H1 (cell line): ENCODE data around the gene DDC. TPM values are rescaled to one million over a fixed set of nuclear protein-coding genes. Genes with fewer than 3 reads are reported as not detected.
"Not testable (repeated sequence)": the region's sequence is repeated elsewhere in the genome, so short reads cannot be mapped to it uniquely, and the experiment has no call there.

Source experiments
- CTCF ChIA-PET: fragments of 300-600 bp; sonication (Branson Sonifier 250); formaldehyde crosslinking; loops from one replicate; lab custom pipeline; 2021; ENCODE audit not compliant: partially characterized antibody; lab: Charles Lee
- POLR2A ChIA-PET: fragments of 300-600 bp; sonication (Branson Sonifier 250); formaldehyde crosslinking; loops from one replicate; lab custom pipeline; 2021; ENCODE audit warnings: inconsistent platforms; ENCODE audit not compliant: partially characterized antibody; lab: Charles Lee
- DNase-seq, 2 experiments: peaks; one replicate each; pipeline versions ENCODE4 v3.0.0 to v3.0.0-alpha.2; 2010 to 2022; ENCODE audit warnings: low spot score in 2 of 2, low read depth in 1 of 2, mixed read lengths in 1 of 2
- FAIRE-seq: peaks from 2 replicates; lab custom pipeline; 2011; peaks lifted over from hg19 to GRCh38; lab: Jason Lieb, UNC
- H2AFZ ChIP-seq: 2 replicates; pipeline ENCODE4 v1.8.1; 2012; ENCODE audit warnings: low read length, inconsistent platforms
- H2AK5ac ChIP-seq: 2 replicates; pipeline ENCODE4 v1.6.1; 2013; ENCODE audit warnings: low read depth, low read length
- H2BK120ac ChIP-seq: replicated peaks from 2 replicates; pipeline ENCODE3; 2013; ENCODE audit warnings: low read depth, low read length, inconsistent platforms
- H2BK12ac ChIP-seq: 2 replicates; pipeline ENCODE4 v1.6.1; 2013; ENCODE audit warnings: low read depth, low read length
- H2BK15ac ChIP-seq: 2 replicates; pipeline ENCODE4 v1.6.1; 2013; ENCODE audit warnings: low read length
- H2BK20ac ChIP-seq: 2 replicates; pipeline ENCODE4 v1.6.1; 2013; ENCODE audit warnings: low read length
- H2BK5ac ChIP-seq: 2 replicates; pipeline ENCODE4 v1.6.1; 2013; ENCODE audit warnings: low read depth, low read length
- H3K14ac ChIP-seq: 2 replicates; pipeline ENCODE4 v1.6.1; 2013; ENCODE audit warnings: inconsistent platforms; ENCODE audit not compliant: insufficient read length
- H3K18ac ChIP-seq: 2 replicates; pipeline ENCODE4 v1.6.1; 2013; ENCODE audit warnings: low read length; ENCODE audit errors: extremely low read depth
- H3K23ac ChIP-seq: 2 replicates; pipeline ENCODE4 v1.6.1; 2013; ENCODE audit warnings: inconsistent platforms; ENCODE audit not compliant: insufficient read length
- H3K23me2 ChIP-seq: 2 replicates; pipeline ENCODE4 v1.6.1; 2013; ENCODE audit warnings: low read depth, low read length
- H3K27ac ChIP-seq: 2 replicates; pipeline ENCODE4 v1.6.1; 2011; ENCODE audit warnings: low read depth, low read length, inconsistent platforms
- H3K27me3 ChIP-seq, 4 experiments: replicated peaks in 1 of 4; 1 replicate in 1 of 4; 2 replicates in 3 of 4; pipeline versions ENCODE4 v1.6.1 to v1.8.1; 2011 to 2013; ENCODE audit warnings: low read length in 3 of 4, mild to moderate bottlenecking in 3 of 4, inconsistent platforms in 2 of 4, mixed read lengths in 2 of 4, moderate library complexity in 1 of 4; ENCODE audit not compliant: control insufficient read depth in 3 of 4, insufficient read depth in 3 of 4; ENCODE audit errors: extremely low read depth in 1 of 4
- H3K36me3 ChIP-seq, 4 experiments: 2 replicates each; pipeline versions ENCODE4 v1.6.1 to v1.8.1; 2011 to 2013; ENCODE audit warnings: mild to moderate bottlenecking in 4 of 4, low read length in 3 of 4, moderate library complexity in 2 of 4, control low read depth in 1 of 4, inconsistent platforms in 1 of 4; ENCODE audit not compliant: insufficient read depth in 4 of 4, control insufficient read depth in 2 of 4
- H3K4ac ChIP-seq: replicated peaks from 2 replicates; pipeline ENCODE3; 2013; ENCODE audit warnings: low read length, low read depth, mixed read lengths, inconsistent platforms; ENCODE audit not compliant: insufficient read length
- H3K4me1 ChIP-seq, 4 experiments: replicated peaks in 1 of 4; 1 replicate in 1 of 4; 2 replicates in 3 of 4; pipeline versions ENCODE4 v1.6.1 to v1.8.1; 2011 to 2013; ENCODE audit warnings: low read length in 3 of 4, inconsistent platforms in 2 of 4, mixed read lengths in 1 of 4; ENCODE audit not compliant: insufficient read depth in 4 of 4, control insufficient read depth in 3 of 4
- H3K4me2 ChIP-seq, 2 experiments: 2 replicates each; pipeline versions ENCODE4 v1.6.1 to v1.8.1; 2011 to 2013; ENCODE audit warnings: low read depth in 2 of 2, low read length in 2 of 2, control low read depth in 1 of 2, inconsistent platforms in 1 of 2, mild to moderate bottlenecking in 1 of 2; ENCODE audit not compliant: insufficient read depth in 1 of 2
- H3K4me3 ChIP-seq, 4 experiments: fragments of 200-600, 300-600 bp in 1 of 4; sonication (generic), shearing (Covaris generic), sonication (Bioruptor Twin) in 1 of 4; 2 replicates each; pipeline versions ENCODE4 v1.5.1 to v1.8.1; 2011 to 2016; ENCODE audit warnings: low read length in 4 of 4, low read depth in 3 of 4, control low read depth in 2 of 4, inconsistent platforms in 2 of 4, mild to moderate bottlenecking in 2 of 4, mixed read lengths in 1 of 4, moderate library complexity in 1 of 4; ENCODE audit not compliant: insufficient read depth in 2 of 4; ENCODE audit errors: extremely low read depth in 1 of 4
- H3K56ac ChIP-seq: replicated peaks from 2 replicates; pipeline ENCODE3; 2013; ENCODE audit warnings: low read depth, mild to moderate bottlenecking, mixed read lengths, low read length, inconsistent platforms; ENCODE audit not compliant: insufficient read length
- H3K79me1 ChIP-seq: 2 replicates; pipeline ENCODE4 v1.6.1; 2013; ENCODE audit warnings: low read depth, low read length, control low read depth
- H3K79me2 ChIP-seq, 2 experiments: 2 replicates each; pipeline versions ENCODE4 v1.6.1 to v1.8.1; 2012 to 2013; ENCODE audit warnings: low read length in 2 of 2, mild to moderate bottlenecking in 2 of 2, inconsistent platforms in 1 of 2; ENCODE audit not compliant: insufficient read depth in 2 of 2, control insufficient read depth in 1 of 2
- H3K9ac ChIP-seq, 4 experiments: replicated peaks in 1 of 4; 1 replicate in 1 of 4; 2 replicates in 3 of 4; pipeline versions ENCODE4 v1.6.1 to v1.8.1; 2011 to 2013; ENCODE audit warnings: low read depth in 3 of 4, low read length in 3 of 4, control low read depth in 2 of 4, mild to moderate bottlenecking in 2 of 4, moderate library complexity in 2 of 4, inconsistent platforms in 1 of 4; ENCODE audit errors: extremely low read depth in 1 of 4
- H3K9me3 ChIP-seq, 2 experiments: 2 replicates each; pipeline versions ENCODE4 v1.6.1 to v1.8.1; 2012 to 2013; ENCODE audit warnings: mild to moderate bottlenecking in 2 of 2, moderate library complexity in 2 of 2, control low read depth in 1 of 2, inconsistent platforms in 1 of 2, low read depth in 1 of 2, low read length in 1 of 2, mixed read lengths in 1 of 2; ENCODE audit not compliant: insufficient read depth in 2 of 2
- H4K20me1 ChIP-seq, 2 experiments: replicated peaks in 1 of 2; 2 replicates each; pipeline versions ENCODE3 to v1.8.1; 2011 to 2013; ENCODE audit warnings: inconsistent platforms in 2 of 2, low read length in 2 of 2, mild to moderate bottlenecking in 1 of 2; ENCODE audit not compliant: insufficient read depth in 2 of 2, control insufficient read depth in 1 of 2
- H4K5ac ChIP-seq: 2 replicates; pipeline ENCODE4 v1.6.1; 2013; ENCODE audit warnings: low read length, low read depth, mixed read lengths, inconsistent platforms; ENCODE audit not compliant: insufficient read length
- H4K8ac ChIP-seq: 2 replicates; pipeline ENCODE4 v1.8.0; 2013; ENCODE audit warnings: mild to moderate bottlenecking, moderate library complexity, low read length, inconsistent platforms; ENCODE audit not compliant: insufficient read depth; ENCODE audit errors: extremely low read depth
- H4K91ac ChIP-seq: replicated peaks from 2 replicates; pipeline ENCODE3; 2013; ENCODE audit warnings: low read length, mixed read lengths, inconsistent platforms; ENCODE audit not compliant: insufficient read length
- WGBS, 2 experiments: shearing (Covaris generic) in 1 of 2; methylation state at CpG; one replicate each; pipeline versions ENCODE4 v1.1.6 to v1.1.7; 2013 to 2015; ENCODE audit warnings: low lambda C conversion rate in 2 of 2, mixed read lengths in 2 of 2, inconsistent platforms in 1 of 2, low coverage in 1 of 2, missing lambda C conversion rate in 1 of 2; ENCODE audit not compliant: insufficient replicate concordance in 2 of 2, insufficient coverage in 1 of 2, insufficient read length in 1 of 2; ENCODE audit errors: extremely low coverage in 1 of 2, missing lambda C conversion rate in 1 of 2; 5-methylcytosine and 5-hydroxymethylcytosine counted together
- polyA plus RNA-seq, 7 experiments: library from polyadenylated mRNA; depleted of rRNA in 3 of 7; stranded (reverse) in 5 of 7; unstranded in 2 of 7; fragments of >200 nt in 5 of 7; fragments of 200-250 nt in 2 of 7; gene quantifications; 1 replicate in 5 of 7; 2 replicates in 1 of 7; 4 replicates in 1 of 7; pipeline versions ENCODE4 v1.2.1 to v1.2.3, GENCODE V29; 2011 to 2013; ENCODE audit warnings: missing spikeins in 2 of 7, mixed read lengths in 2 of 7
- total RNA-seq: library from RNA; stranded (reverse); fragmentation: NEBNext Ultra II Directional; extraction: Animal tissue kit (Norgen Biotek cat#: 25700); gene quantifications from 2 replicates; pipeline ENCODE4 v1.2.1, GENCODE V29; 2021

Gene DDC
- total and polyA plus RNA-seq, 2 of the 8 experiments (the other 6 are each of a cell fraction or from before 2014, with no cell fraction given): 0.05 TPM; not detected in 1

GRCh38 chr7:50582271-50582670 is 17.1 kb upstream of the DDC start:
- WGBS, 2 experiments: 94% methylated on average over 4 of the region's 4 CpGs; no CpG with 5 or more reads in 1 of the 2 experiments
- H3K27me3 ChIP-seq, H3K4ac ChIP-seq, H2BK5ac ChIP-seq, H2AFZ ChIP-seq, H2AK5ac ChIP-seq, H3K23ac ChIP-seq, H2BK12ac ChIP-seq, H3K56ac ChIP-seq, DNase-seq, H4K5ac ChIP-seq, H2BK20ac ChIP-seq, POLR2A ChIA-PET, H4K20me1 ChIP-seq, H3K23me2 ChIP-seq, H3K36me3 ChIP-seq, H3K14ac ChIP-seq, H4K91ac ChIP-seq, H3K79me1 ChIP-seq, FAIRE-seq, H3K4me3 ChIP-seq, H3K27ac ChIP-seq, H3K4me2 ChIP-seq, H3K79me2 ChIP-seq, H2BK15ac ChIP-seq, H4K8ac ChIP-seq, H3K18ac ChIP-seq, H3K9ac ChIP-seq, H2BK120ac ChIP-seq, H3K4me1 ChIP-seq: not testable (repeated sequence)
- H3K9me3 ChIP-seq: peaks cover 15 to 16% of the 10 kb centered on the region in 2 experiments
- CTCF ChIA-PET: interaction anchor here (1.1 kb wide), 1 partner anchor 13 kb away, joined by 3 read pairs; no protein-coding TSS in a partner anchor

DNA sequence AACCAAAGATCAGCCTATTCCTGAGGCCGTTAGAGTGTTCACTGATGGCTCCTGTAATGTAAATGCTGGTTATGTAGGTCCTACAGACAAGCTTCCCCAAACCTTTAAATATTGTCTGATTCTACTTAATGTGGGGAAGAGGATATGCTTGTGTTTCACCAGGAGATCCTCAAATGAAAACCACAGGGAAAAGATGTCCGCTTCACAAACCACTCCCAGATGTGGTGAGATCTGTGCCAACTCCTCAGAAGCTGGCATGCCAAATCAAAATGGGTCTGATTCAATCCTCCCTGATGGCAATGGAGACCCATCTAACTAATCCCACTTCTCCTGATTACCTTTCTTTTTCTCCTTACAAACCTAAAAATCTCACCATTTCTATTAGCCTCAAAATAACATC is 15.5 kb upstream of the DDC start:
- H3K56ac ChIP-seq, H2AFZ ChIP-seq, H3K4me2 ChIP-seq, H3K9ac ChIP-seq, H3K27me3 ChIP-seq, H3K18ac ChIP-seq, H3K23me2 ChIP-seq, H3K36me3 ChIP-seq, H4K91ac ChIP-seq, H3K4me3 ChIP-seq, H2BK20ac ChIP-seq, H4K8ac ChIP-seq, H2BK120ac ChIP-seq, FAIRE-seq, H3K4ac ChIP-seq, H3K27ac ChIP-seq, DNase-seq, H3K4me1 ChIP-seq, H2BK5ac ChIP-seq, H3K79me2 ChIP-seq, H4K5ac ChIP-seq, H4K20me1 ChIP-seq, H2BK12ac ChIP-seq, H3K14ac ChIP-seq, POLR2A ChIA-PET, H3K79me1 ChIP-seq, H3K23ac ChIP-seq, H2AK5ac ChIP-seq, H2BK15ac ChIP-seq: not testable (repeated sequence)
- 90% methylated on average over 2 of the region's 2 CpGs; no CpG with 5 or more reads in 1 of the 2 experiments for WGBS, 2 experiments
- H3K9me3 ChIP-seq: peaks cover 16 to 24% of the 10 kb centered on the region in 2 experiments
- CTCF ChIA-PET: interaction anchor here (1.2 kb wide), 1 partner anchor 8 kb away, joined by 3 read pairs; no protein-coding TSS in a partner anchor
